T-helper 2 cell treated with Interferon-gamma antibody and Interleukin-4, amounts not matched to agents 5 μg/mL and 100 μg/mL, for 36 hours (primary cell): Measurements from ENCODE around the gene PTPRG.

Experiments used
- DNase-seq: peaks from one replicate; pipeline ENCODE4 v3.0.0; 2021; ENCODE audit warnings: low spot score
- H3K27ac Mint-ChIP-seq: one replicate; pipeline ENCODE4 v1.8.0; 2021; ENCODE audit warnings: mild to moderate bottlenecking, mixed read lengths
- H3K27me3 Mint-ChIP-seq: one replicate; pipeline ENCODE4 v1.8.0; 2021; ENCODE audit warnings: low read depth, mixed read lengths
- H3K36me3 Mint-ChIP-seq: one replicate; pipeline ENCODE4 v1.8.0; 2021; ENCODE audit warnings: low read depth, mixed read lengths
- H3K4me1 Mint-ChIP-seq: one replicate; pipeline ENCODE4 v1.8.0; 2021; ENCODE audit warnings: low read depth, mixed read lengths
- H3K4me3 Mint-ChIP-seq: one replicate; pipeline ENCODE4 v1.8.0; 2022; ENCODE audit warnings: mild to moderate bottlenecking, moderate library complexity, mixed read lengths
- H3K9me3 Mint-ChIP-seq: one replicate; pipeline ENCODE4 v1.8.0; 2021; ENCODE audit warnings: mixed read lengths

Gene PTPRG

DNA sequence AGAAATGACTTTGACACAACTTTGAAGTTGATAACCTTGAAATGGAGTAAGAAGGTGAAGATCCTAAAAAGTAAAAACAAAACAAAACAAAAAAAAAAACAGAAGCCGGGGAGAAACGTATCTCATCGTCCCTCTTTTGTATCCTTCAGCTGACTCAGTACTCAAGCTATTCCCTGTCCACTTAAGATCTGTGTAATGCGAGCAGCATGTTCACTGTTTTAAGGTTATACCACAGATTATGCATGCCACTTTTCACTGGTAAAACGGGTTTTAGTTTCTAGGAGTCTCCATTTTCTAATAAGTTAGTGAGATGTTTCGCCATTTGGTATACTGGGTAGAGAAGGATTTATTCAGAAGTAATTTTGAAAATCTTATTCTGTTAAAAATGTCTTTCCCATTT, 487.7 kb downstream of the PTPRG start:
- no peaks in the 10 kb centered on the region for H3K9me3 Mint-ChIP-seq
- no peaks in the 10 kb centered on the region for H3K36me3 Mint-ChIP-seq
- DNase-seq, result no peak
- H3K4me3 Mint-ChIP-seq, result no peak overlapping the region
- no peaks in the 10 kb centered on the region for H3K27me3 Mint-ChIP-seq
- H3K4me1 Mint-ChIP-seq, result no peaks in the 10 kb centered on the region
- H3K27ac Mint-ChIP-seq, result no peak overlapping the region

DNA sequence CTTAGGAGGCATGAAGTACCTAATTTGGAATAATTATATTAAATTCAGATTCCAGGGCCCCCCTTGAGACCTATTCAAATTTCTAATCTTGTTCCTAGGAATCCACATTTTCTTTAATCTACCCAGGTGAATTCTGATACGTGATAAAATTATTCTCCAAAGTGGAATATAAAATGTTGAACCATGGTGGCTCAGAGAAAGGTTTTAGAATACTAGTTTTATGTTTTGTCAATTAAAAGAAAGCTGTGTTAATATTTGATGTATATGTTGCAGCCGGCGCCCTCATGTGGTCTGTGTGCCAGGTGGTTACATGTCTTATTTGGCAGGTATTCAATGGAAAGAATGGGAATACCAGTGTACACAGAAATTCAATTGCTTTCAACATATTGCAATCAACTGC, 490.1 kb downstream of the PTPRG start:
- Mint-ChIP-seq H3K4me3 (no peak overlapping the region), H3K36me3 (no peaks in the 10 kb centered on the region), H3K27me3 (no peaks in the 10 kb centered on the region), H3K9me3 (no peaks in the 10 kb centered on the region), H3K27ac (no peak overlapping the region), H3K4me1 (no peaks in the 10 kb centered on the region)
- DNase-seq, result no peak

- H3K27ac Mint-ChIP-seq, result no peak overlapping the region
- no peaks in the 10 kb centered on the region for H3K27me3 Mint-ChIP-seq
- H3K4me3 Mint-ChIP-seq, result no peak overlapping the region
- DNase-seq, result no peak
- no peaks in the 10 kb centered on the region for H3K9me3 Mint-ChIP-seq
- no peaks in the 10 kb centered on the region for H3K4me1 Mint-ChIP-seq
- no peaks in the 10 kb centered on the region for H3K36me3 Mint-ChIP-seq
Observed at GRCh38 chr3:62052331-62052730, 491.0 kb downstream of the PTPRG start.

DNA sequence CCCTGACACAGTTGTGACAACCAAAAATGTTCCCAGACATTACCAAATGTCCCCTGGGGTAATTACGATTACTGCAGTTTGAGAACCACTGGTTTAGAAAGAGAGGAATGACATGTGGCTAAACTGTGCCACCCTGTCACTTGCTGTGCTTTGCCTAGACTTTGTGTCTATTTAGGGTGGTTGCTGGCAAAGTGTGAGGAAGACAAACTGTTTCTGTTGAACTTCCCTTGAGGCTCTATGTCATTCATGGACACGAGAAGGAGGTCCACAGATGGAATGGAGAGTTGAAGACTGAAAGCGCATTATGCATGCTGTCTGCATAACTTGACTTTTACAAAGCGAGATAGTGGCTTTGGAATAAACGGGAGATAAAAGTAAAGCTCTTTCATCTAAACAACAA, 495.3 kb downstream of the PTPRG start:
- no peak for DNase-seq
- Mint-ChIP-seq H3K27ac (no peak overlapping the region), H3K4me1 (no peaks in the 10 kb centered on the region), H3K4me3 (no peak overlapping the region), H3K36me3 (no peaks in the 10 kb centered on the region), H3K27me3 (no peaks in the 10 kb centered on the region), H3K9me3 (no peaks in the 10 kb centered on the region)

GRCh38 chr3:62057339-62058047, 496.1 kb downstream of the PTPRG start:
- H3K27ac Mint-ChIP-seq, result no peak overlapping the region
- no peaks in the 10 kb centered on the region for H3K9me3 Mint-ChIP-seq
- H3K4me1 Mint-ChIP-seq, result no peaks in the 10 kb centered on the region

GRCh38 chr3:62065985-62066693, 504.8 kb downstream of the PTPRG start:
- Mint-ChIP-seq H3K27ac (no peak overlapping the region), H3K36me3 (no peaks in the 10 kb centered on the region), H3K9me3 (no peaks in the 10 kb centered on the region), H3K4me3 (no peak overlapping the region), H3K27me3 (no peaks in the 10 kb centered on the region), H3K4me1 (no peaks in the 10 kb centered on the region)
- DNase-seq, result no peak

More at GRCh38 chr3:62057339-62058047, 496.1 kb downstream of the PTPRG start:
- Mint-ChIP-seq H3K27me3 (no peaks in the 10 kb centered on the region), H3K4me3 (no peak overlapping the region), H3K36me3 (no peaks in the 10 kb centered on the region)
- DNase-seq, result no peak

- no peak overlapping the region for H3K4me3 Mint-ChIP-seq
- no peak overlapping the region for H3K27ac Mint-ChIP-seq
- H3K9me3 Mint-ChIP-seq, result no peaks in the 10 kb centered on the region
- no peaks in the 10 kb centered on the region for H3K27me3 Mint-ChIP-seq
- no peaks in the 10 kb centered on the region for H3K4me1 Mint-ChIP-seq
- H3K36me3 Mint-ChIP-seq, result no peaks in the 10 kb centered on the region
- DNase-seq, result no peak
Observed at GRCh38 chr3:62068337-62068736, 507.0 kb downstream of the PTPRG start.

DNA sequence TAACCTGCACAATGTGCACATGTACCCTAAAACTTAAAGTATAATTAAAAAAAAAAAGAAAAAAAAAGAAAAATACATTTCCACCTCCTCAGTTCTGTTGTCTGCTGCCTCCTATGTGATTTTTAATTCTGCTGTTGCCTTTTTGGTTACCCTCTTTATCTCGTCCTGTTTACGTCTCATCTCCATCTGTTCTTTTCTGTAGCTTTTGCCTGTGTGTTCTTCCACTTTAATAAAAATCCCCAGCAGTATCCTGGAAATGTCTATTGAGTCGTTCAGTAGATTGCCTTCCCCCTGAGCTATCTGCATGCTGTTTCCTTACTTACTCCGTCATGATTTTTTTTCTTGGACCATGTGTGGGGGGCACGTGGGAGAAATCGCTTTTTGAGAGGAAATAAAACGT, 509.5 kb downstream of the PTPRG start:
- Mint-ChIP-seq H3K4me3 (no peak overlapping the region), H3K36me3 (no peaks in the 10 kb centered on the region), H3K27me3 (no peaks in the 10 kb centered on the region), H3K4me1 (no peaks in the 10 kb centered on the region), H3K27ac (no peak overlapping the region), H3K9me3 (no peaks in the 10 kb centered on the region)
- no peak for DNase-seq

GRCh38 chr3:62073038-62073437, 511.7 kb downstream of the PTPRG start:
- no peaks in the 10 kb centered on the region for H3K27me3 Mint-ChIP-seq
- H3K27ac Mint-ChIP-seq, result no peak overlapping the region
- H3K9me3 Mint-ChIP-seq, result no peaks in the 10 kb centered on the region
- H3K4me1 Mint-ChIP-seq, result no peaks in the 10 kb centered on the region
- DNase-seq, result no peak
- no peaks in the 10 kb centered on the region for H3K36me3 Mint-ChIP-seq
- no peak overlapping the region for H3K4me3 Mint-ChIP-seq

GRCh38 chr3:62084558-62084957, 523.2 kb downstream of the PTPRG start:
- H3K9me3 Mint-ChIP-seq, result no peaks in the 10 kb centered on the region
- no peak overlapping the region for H3K27ac Mint-ChIP-seq
- no peaks in the 10 kb centered on the region for H3K27me3 Mint-ChIP-seq
- no peaks in the 10 kb centered on the region for H3K4me1 Mint-ChIP-seq
- no peak overlapping the region for H3K4me3 Mint-ChIP-seq
- DNase-seq, result no peak
- H3K36me3 Mint-ChIP-seq, result no peaks in the 10 kb centered on the region

DNA sequence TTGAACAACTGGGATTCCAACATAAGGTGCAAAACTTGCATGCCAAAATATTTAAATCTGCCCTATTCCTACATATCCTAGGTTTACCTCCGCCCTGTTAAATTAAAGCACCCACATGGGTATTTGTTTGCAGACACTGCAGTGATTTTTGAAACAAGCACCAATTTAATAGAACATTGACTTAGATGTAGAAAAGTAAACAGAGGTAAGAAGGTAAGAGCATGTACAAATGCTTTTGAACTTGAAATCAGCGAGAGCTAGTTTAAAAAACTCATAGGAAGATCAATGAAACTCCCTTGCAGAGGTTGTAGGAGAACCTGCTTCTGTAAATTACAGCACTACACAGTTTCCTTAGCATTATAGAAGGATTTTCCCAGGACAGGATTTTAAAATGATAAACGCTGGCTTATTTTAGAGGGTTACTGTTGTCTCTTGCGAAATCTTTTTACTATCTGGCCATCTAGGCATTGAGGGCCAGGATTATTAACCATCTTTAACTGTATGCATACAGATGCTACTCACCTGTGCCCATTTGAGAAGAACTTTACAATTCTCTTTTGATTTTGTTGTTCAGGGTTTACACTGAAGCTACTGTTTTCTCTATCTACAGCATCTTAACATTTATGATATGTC, 527.2 kb downstream of the PTPRG start:
- Mint-ChIP-seq H3K27ac (no peak overlapping the region), H3K36me3 (no peaks in the 10 kb centered on the region), H3K9me3 (no peaks in the 10 kb centered on the region), H3K4me3 (no peak overlapping the region), H3K4me1 (no peaks in the 10 kb centered on the region), H3K27me3 (no peaks in the 10 kb centered on the region)
- no peak for DNase-seq

GRCh38 chr3:62090066-62090465, 528.7 kb downstream of the PTPRG start:
- no peak for DNase-seq
- Mint-ChIP-seq H3K27ac (no peak overlapping the region), H3K4me3 (no peak overlapping the region), H3K4me1 (no peaks in the 10 kb centered on the region), H3K27me3 (no peaks in the 10 kb centered on the region), H3K36me3 (no peaks in the 10 kb centered on the region), H3K9me3 (no peaks in the 10 kb centered on the region)

DNA sequence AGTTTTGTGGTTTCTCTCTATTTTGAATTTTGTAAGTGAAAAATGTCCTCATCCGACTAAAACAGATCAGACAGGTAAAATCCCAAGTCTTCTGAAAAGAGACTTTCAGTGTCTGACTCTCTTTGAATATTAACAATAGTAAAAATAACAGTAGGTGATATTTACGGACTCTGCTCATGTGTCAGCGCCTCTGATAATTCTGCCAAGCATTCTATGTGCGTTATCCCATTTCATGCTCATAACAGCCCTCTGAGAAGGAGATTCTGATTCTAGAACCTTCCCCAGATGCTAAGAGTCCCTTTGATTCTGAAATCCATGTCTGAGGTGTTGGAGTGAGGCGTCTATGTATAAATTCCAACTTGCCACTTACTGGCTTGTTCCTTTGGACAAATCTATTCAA, 529.1 kb downstream of the PTPRG start:
- Mint-ChIP-seq H3K9me3 (no peaks in the 10 kb centered on the region), H3K27me3 (no peaks in the 10 kb centered on the region), H3K36me3 (no peaks in the 10 kb centered on the region), H3K4me1 (no peaks in the 10 kb centered on the region), H3K4me3 (no peak overlapping the region), H3K27ac (no peak overlapping the region)
- DNase-seq, result no peak

- no peak overlapping the region for H3K4me3 Mint-ChIP-seq
- no peak overlapping the region for H3K27ac Mint-ChIP-seq
- no peaks in the 10 kb centered on the region for H3K4me1 Mint-ChIP-seq
- no peak for DNase-seq
- H3K27me3 Mint-ChIP-seq, result no peaks in the 10 kb centered on the region
- no peaks in the 10 kb centered on the region for H3K9me3 Mint-ChIP-seq
- no peaks in the 10 kb centered on the region for H3K36me3 Mint-ChIP-seq
Observed at GRCh38 chr3:62093025-62093424, 531.7 kb downstream of the PTPRG start.
